Gastrocnemius medialis (tissue), 4 donors: ENCODE data around the gene ESR1. TPM values are rescaled to one million over a fixed set of nuclear protein-coding genes. Genes with fewer than 3 reads are reported as not detected.

Source experiments
- ATAC-seq, 2 donors: fragments of 150-250 bp; one replicate each; pipeline ENCODE4 v1.9.1; 2016
- DNase-seq, 2 donors: peaks; one replicate each; pipeline ENCODE4 v3.0.0-alpha.2; 2019
- H3K27ac ChIP-seq, 4 donors: fragments of 200-600 bp; sonication (generic); 1 replicate in 1 of 4; 2 replicates in 3 of 4; pipeline ENCODE4 v1.5.1; 2016 to 2018; ENCODE audit warnings: mild to moderate bottlenecking in 2 of 4, moderate library complexity in 1 of 4
- H3K27me3 ChIP-seq, 3 donors: fragments of 200-600 bp; sonication (generic) in 2 of 3; 1 replicate in 1 of 3; 2 replicates in 2 of 3; pipeline versions ENCODE4 v1.5.1 to v1.6.0; 2016 to 2019; ENCODE audit warnings: mild to moderate bottlenecking in 1 of 3, moderate library complexity in 1 of 3
- H3K36me3 ChIP-seq, 2 donors: fragments of 200-600 bp; sonication (generic) in 1 of 2; one replicate each; pipeline ENCODE4 v1.5.1; 2017 to 2018
- H3K4me1 ChIP-seq, 2 donors: fragments of 200-600 bp; sonication (generic) in 1 of 2; one replicate each; pipeline ENCODE4 v1.5.1; 2016 to 2017; ENCODE audit warnings: mild to moderate bottlenecking in 2 of 2
- H3K4me3 ChIP-seq, 4 donors: fragments of 200-600 bp; sonication (generic) in 3 of 4; 1 replicate in 1 of 4; 2 replicates in 3 of 4; pipeline ENCODE4 v1.5.1; 2016 to 2019; ENCODE audit warnings: mild to moderate bottlenecking in 2 of 4
- H3K9me3 ChIP-seq, 3 donors: fragments of 200-600 bp; sonication (generic) in 2 of 3; 1 replicate in 1 of 3; 2 replicates in 2 of 3; pipeline ENCODE4 v1.5.1; 2016 to 2019
- POLR2A ChIP-seq, 2 donors: fragments of 450-650 bp; IDR thresholded peaks; one replicate each; pipeline ENCODE4 v1.6.1; 2017; ENCODE audit warnings: antibody characterized with exemption in 2 of 2, mild to moderate bottlenecking in 2 of 2, moderate library complexity in 2 of 2
- in situ Hi-C, 4 donors: fragments of 200-750 bp; cut with MboI; loops; one replicate each; pipeline versions ENCODE4 v1.15.0 to v1.8.0; 2017; ENCODE audit warnings: low sequenced_read_pairs in 4 of 4
- intact Hi-C: fragments of 100-400 bp; cut with DNase I; formaldehyde crosslinking; loops from one replicate; pipeline ENCODE4 v1.15.1; 2023; ENCODE audit warnings: low total_unique reads
- total RNA-seq, 4 donors: library from RNA; depleted of rRNA; stranded (reverse); fragments of >200 nt; gene quantifications; one replicate each; pipeline versions ENCODE4 v1.1.0 to v1.2.3, GENCODE V29; 2016
- TF ChIP-seq, protein P1 (sequence below), 5 experiments: fragments of 450-650 bp in 3 of 5; fragments of 200-600 bp in 2 of 5; sonication (generic) in 2 of 5; IDR thresholded peaks in 4 of 5; conservative IDR thresholded peaks in 1 of 5; 1 replicate in 4 of 5; 2 replicates in 1 of 5; pipeline ENCODE4 v1.5.1; 2016 to 2019; ENCODE audit warnings: antibody characterized with exemption in 5 of 5, mild to moderate bottlenecking in 3 of 5, moderate library complexity in 3 of 5

ESR1 gene
- total RNA-seq, 4 donors from 2014 or later, result 0.61 to 1.1 (median 1.1) TPM

DNA sequence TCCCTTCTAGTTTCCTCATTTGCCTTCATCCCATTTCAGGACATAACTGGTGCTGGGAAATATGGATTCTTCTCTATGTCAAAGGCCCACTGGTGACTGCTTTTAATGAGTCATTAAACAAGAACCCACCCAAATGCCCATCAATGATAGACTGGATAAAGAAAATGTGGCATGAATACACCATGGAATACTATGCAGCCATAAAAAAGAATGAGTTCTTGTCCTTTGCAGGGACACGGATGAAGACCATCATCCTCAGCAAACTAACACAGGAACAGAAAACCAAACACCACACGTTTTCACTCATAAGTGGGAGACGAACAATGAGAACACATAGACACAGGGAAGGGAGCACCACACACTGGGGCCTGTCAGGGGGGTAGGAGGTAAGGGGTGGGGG, 310.7 kb downstream of the ESR1 start:
- in situ Hi-C loops (no loop called here), intact Hi-C loops (no loop called here)
- Histone ChIP-seq H3K4me3 (no peak overlapping the region), H3K9me3 (no peaks in the 10 kb centered on the region), H3K4me1 (peaks cover 23% of the 10 kb centered on the region in 2 donors), H3K36me3 (peaks cover 0 to 27% of the 10 kb centered on the region in 2 donors), H3K27ac (no peak overlapping the region), H3K27me3 (no peaks in the 10 kb centered on the region)
- ATAC-seq (no peak), DNase-seq (no peak)
- TF ChIP-seq, protein P1, sequence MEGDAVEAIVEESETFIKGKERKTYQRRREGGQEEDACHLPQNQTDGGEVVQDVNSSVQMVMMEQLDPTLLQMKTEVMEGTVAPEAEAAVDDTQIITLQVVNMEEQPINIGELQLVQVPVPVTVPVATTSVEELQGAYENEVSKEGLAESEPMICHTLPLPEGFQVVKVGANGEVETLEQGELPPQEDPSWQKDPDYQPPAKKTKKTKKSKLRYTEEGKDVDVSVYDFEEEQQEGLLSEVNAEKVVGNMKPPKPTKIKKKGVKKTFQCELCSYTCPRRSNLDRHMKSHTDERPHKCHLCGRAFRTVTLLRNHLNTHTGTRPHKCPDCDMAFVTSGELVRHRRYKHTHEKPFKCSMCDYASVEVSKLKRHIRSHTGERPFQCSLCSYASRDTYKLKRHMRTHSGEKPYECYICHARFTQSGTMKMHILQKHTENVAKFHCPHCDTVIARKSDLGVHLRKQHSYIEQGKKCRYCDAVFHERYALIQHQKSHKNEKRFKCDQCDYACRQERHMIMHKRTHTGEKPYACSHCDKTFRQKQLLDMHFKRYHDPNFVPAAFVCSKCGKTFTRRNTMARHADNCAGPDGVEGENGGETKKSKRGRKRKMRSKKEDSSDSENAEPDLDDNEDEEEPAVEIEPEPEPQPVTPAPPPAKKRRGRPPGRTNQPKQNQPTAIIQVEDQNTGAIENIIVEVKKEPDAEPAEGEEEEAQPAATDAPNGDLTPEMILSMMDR (IDR thresholded peaks at IDR 0.05 in 4 of 5, conservative IDR thresholded peaks at IDR 0.05 in 1 of 5), result no peak
- no peak for TF ChIP-seq POLR2A (IDR thresholded peaks at IDR 0.05)

DNA sequence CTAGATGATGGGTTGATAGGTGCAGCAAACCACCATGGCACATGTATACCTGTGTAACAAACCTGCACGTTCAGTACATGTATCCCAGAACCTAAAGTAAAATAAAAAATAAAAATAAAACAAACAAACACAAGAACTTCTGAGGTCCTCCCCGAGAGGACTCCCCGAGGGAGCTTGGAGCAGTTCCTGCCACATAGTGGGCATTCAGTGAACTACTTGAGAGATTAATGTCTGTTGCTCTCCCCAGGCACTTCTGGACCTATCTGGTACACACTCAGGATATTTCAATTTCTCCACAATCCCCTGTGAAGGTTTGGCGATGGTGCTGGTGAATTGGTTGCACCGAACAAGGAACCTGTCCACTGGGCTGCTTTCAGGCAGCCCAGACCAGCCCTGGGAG, 311.2 kb downstream of the ESR1 start:
- TF ChIP-seq, protein P1 (IDR thresholded peaks at IDR 0.05 in 4 of 5, conservative IDR thresholded peaks at IDR 0.05 in 1 of 5), result peak in 1 of 5 experiments; percentile 10
- no peak for TF ChIP-seq POLR2A (IDR thresholded peaks at IDR 0.05)
- no peaks in the 10 kb centered on the region for H3K9me3 ChIP-seq
- peaks cover 23 to 24% of the 10 kb centered on the region in 2 donors for H3K4me1 ChIP-seq
- no peak for ATAC-seq
- in situ Hi-C loops (no loop called here), intact Hi-C loops (no loop called here)
- no peak for DNase-seq
- no peaks in the 10 kb centered on the region for H3K27me3 ChIP-seq
- no peak overlapping the region for H3K4me3 ChIP-seq
- peaks cover 0 to 27% of the 10 kb centered on the region in 2 donors for H3K36me3 ChIP-seq
- no peak overlapping the region for H3K27ac ChIP-seq

DNA sequence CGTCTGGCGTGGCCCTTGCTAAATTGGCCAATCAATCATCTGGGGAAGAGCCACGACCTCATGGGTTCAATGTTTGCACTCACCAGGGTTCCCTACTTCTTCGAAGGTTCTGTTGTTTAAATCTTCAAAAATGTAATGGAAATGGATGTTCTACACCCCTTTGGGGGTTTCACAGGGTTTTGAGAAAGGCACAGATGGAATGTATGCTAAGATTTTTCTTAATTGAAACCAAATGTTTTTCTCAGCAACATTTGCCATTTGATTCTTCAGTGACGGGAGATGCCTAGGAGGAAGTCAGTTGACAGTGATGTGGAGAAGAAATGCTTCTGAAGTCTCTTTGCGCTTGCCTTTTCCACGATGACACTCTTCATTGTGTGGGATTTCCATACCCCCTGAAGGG, 312.3 kb downstream of the ESR1 start:
- H3K4me1 ChIP-seq, result peaks cover 31 to 33% of the 10 kb centered on the region in 2 donors
- no peak overlapping the region for H3K27ac ChIP-seq
- intact Hi-C loops, result loop anchor here (5.0 kb wide), 1 partner anchor 143 kb away; no protein-coding TSS in a partner anchor
- in situ Hi-C loops, result loop anchor here (5.0 to 10.0 kb wide), 3 partner anchors 353 to 435 kb away; no protein-coding TSS in a partner anchor
- no peaks in the 10 kb centered on the region for H3K27me3 ChIP-seq
- DNase-seq (no peak), ATAC-seq (no peak)
- no peaks in the 10 kb centered on the region for H3K9me3 ChIP-seq
- TF ChIP-seq, protein P1 (IDR thresholded peaks at IDR 0.05 in 4 of 5, conservative IDR thresholded peaks at IDR 0.05 in 1 of 5), result no peak
- no peak for TF ChIP-seq POLR2A (IDR thresholded peaks at IDR 0.05)
- H3K4me3 ChIP-seq, result no peak overlapping the region
- H3K36me3 ChIP-seq, result peaks cover 0 to 27% of the 10 kb centered on the region in 2 donors

DNA sequence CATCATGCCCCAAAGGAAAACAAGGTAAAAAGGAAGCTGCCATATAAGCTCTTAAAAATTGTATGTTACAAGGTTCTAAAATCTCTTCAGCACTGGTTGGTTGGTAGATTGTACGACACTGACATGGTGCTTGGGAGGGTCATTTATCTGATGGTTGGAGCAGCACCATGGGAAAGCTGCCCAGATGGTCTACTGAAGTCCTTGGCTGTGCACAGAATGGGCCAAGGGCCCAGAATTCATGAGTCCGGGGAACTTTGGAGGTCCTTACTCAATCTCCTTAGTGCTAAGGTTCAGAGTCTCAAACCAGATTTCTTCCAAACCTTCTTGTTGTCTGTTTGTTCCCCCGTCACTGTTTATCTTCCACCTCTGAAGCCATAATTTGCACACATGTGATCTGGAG, 314.4 kb downstream of the ESR1 start:
- Histone ChIP-seq H3K4me3 (no peak overlapping the region), H3K27ac (peak overlapping the region in 3 of 4 donors; percentile 26 to 67 (median 42)), H3K27me3 (no peaks in the 10 kb centered on the region), H3K36me3 (peaks cover 0 to 27% of the 10 kb centered on the region in 2 donors), H3K4me1 (peaks cover 31 to 39% of the 10 kb centered on the region in 2 donors), H3K9me3 (no peaks in the 10 kb centered on the region)
- TF ChIP-seq, protein P1 (IDR thresholded peaks at IDR 0.05 in 4 of 5, conservative IDR thresholded peaks at IDR 0.05 in 1 of 5), result no peak
- TF ChIP-seq POLR2A (IDR thresholded peaks at IDR 0.05), result no peak
- ATAC-seq, result peak in 1 of 2 donors; percentile 31
- intact Hi-C loops, result loop anchor here (5.0 kb wide), 1 partner anchor 145 kb away; no protein-coding TSS in a partner anchor
- no peak for DNase-seq
- in situ Hi-C loops, result loop anchor here (5.0 to 10.0 kb wide), 3 partner anchors 355 to 437 kb away; no protein-coding TSS in a partner anchor
